Neuronal stem cell (in vitro differentiated cells): ENCODE data around the gene APOC1.

ENCODE experiments used
- DNase-seq: peaks from one replicate; pipeline ENCODE4 v3.0.0-alpha.2; 2013; ENCODE audit warnings: low spot score
- H2AFZ ChIP-seq: one replicate; pipeline ENCODE4 v1.6.1; 2013; ENCODE audit warnings: mild to moderate bottlenecking, low read length, inconsistent platforms
- H2AK5ac ChIP-seq: 2 replicates; pipeline ENCODE4 v1.6.1; 2013; ENCODE audit warnings: low read depth, mild to moderate bottlenecking, inconsistent platforms, low read length, moderate library complexity, mixed read lengths
- H2BK120ac ChIP-seq: 2 replicates; pipeline ENCODE4 v1.6.1; 2013; ENCODE audit warnings: low read depth, mild to moderate bottlenecking, inconsistent platforms, low read length, moderate library complexity, mixed read lengths
- H2BK12ac ChIP-seq: one replicate; pipeline ENCODE4 v1.6.1; 2013; ENCODE audit warnings: low read length, inconsistent platforms
- H2BK15ac ChIP-seq: 2 replicates; pipeline ENCODE4 v1.6.1; 2013; ENCODE audit warnings: mild to moderate bottlenecking, low read length, inconsistent platforms, mixed read lengths
- H2BK5ac ChIP-seq: one replicate; pipeline ENCODE4 v1.6.1; 2013; ENCODE audit warnings: inconsistent platforms, mild to moderate bottlenecking, low read length, moderate library complexity
- H3K14ac ChIP-seq: one replicate; pipeline ENCODE4 v1.6.1; 2013; ENCODE audit warnings: low read length, inconsistent platforms
- H3K18ac ChIP-seq: 2 replicates; pipeline ENCODE4 v1.6.1; 2013; ENCODE audit warnings: low read length, inconsistent platforms
- H3K23ac ChIP-seq: 2 replicates; pipeline ENCODE4 v1.6.1; 2013; ENCODE audit warnings: low read depth, mild to moderate bottlenecking, mixed read lengths, low read length, inconsistent platforms; ENCODE audit not compliant: poor library complexity
- H3K27ac ChIP-seq: replicated peaks from 3 replicates; pipeline ENCODE4 v1.5.1; 2013; ENCODE audit warnings: low read length, inconsistent platforms
- H3K27me3 ChIP-seq, 3 experiments: 2 replicates each; pipeline ENCODE4 v1.6.1; 2013; ENCODE audit warnings: low read length in 3 of 3, mild to moderate bottlenecking in 2 of 3, inconsistent platforms in 1 of 3, low read depth in 1 of 3, mixed read lengths in 1 of 3, moderate library complexity in 1 of 3; ENCODE audit not compliant: control insufficient read depth in 3 of 3, insufficient read depth in 3 of 3
- H3K36me3 ChIP-seq, 2 donors: replicated peaks in 1 of 2; 2 replicates each; pipeline ENCODE4 v1.6.1; 2013; ENCODE audit warnings: low read length in 2 of 2; ENCODE audit not compliant: control insufficient read depth in 2 of 2, insufficient read depth in 2 of 2
- H3K4ac ChIP-seq: 2 replicates; pipeline ENCODE4 v1.6.1; 2013; ENCODE audit warnings: inconsistent platforms, mild to moderate bottlenecking, low read length, moderate library complexity
- H3K4me1 ChIP-seq, 2 donors: 1 replicate in 1 of 2; 2 replicates in 1 of 2; pipeline ENCODE4 v1.6.1; 2013; ENCODE audit warnings: low read length in 2 of 2, low read depth in 1 of 2; ENCODE audit not compliant: control insufficient read depth in 2 of 2, insufficient read depth in 1 of 2
- H3K4me2 ChIP-seq: one replicate; pipeline ENCODE4 v1.6.1; 2013; ENCODE audit warnings: mild to moderate bottlenecking, low read length, inconsistent platforms; ENCODE audit not compliant: insufficient read depth, poor library complexity, severe bottlenecking
- H3K4me3 ChIP-seq, 2 donors: 2 replicates each; pipeline ENCODE4 v1.5.1; 2013; ENCODE audit warnings: low read length in 2 of 2, mild to moderate bottlenecking in 2 of 2, inconsistent platforms in 1 of 2, moderate library complexity in 1 of 2
- H3K79me1 ChIP-seq: one replicate; pipeline ENCODE4 v1.6.1; 2013; ENCODE audit warnings: low read depth, mild to moderate bottlenecking, inconsistent platforms, low read length, moderate library complexity
- H3K9ac ChIP-seq: one replicate; pipeline ENCODE4 v1.6.1; 2013; ENCODE audit warnings: mild to moderate bottlenecking, low read depth, low read length, inconsistent platforms; ENCODE audit not compliant: poor library complexity
- H3K9me3 ChIP-seq, 2 donors: replicated peaks in 1 of 2; 2 replicates each; pipeline versions ENCODE3 to v1.6.1; 2013; ENCODE audit warnings: low read length in 2 of 2, mild to moderate bottlenecking in 2 of 2, inconsistent platforms in 1 of 2, low read depth in 1 of 2, mixed read lengths in 1 of 2, moderate library complexity in 1 of 2; ENCODE audit not compliant: control insufficient read depth in 2 of 2, insufficient read depth in 1 of 2
- H4K8ac ChIP-seq: one replicate; pipeline ENCODE4 v1.6.1; 2013; ENCODE audit warnings: low read depth, mild to moderate bottlenecking, inconsistent platforms, low read length, moderate library complexity
- H4K91ac ChIP-seq: one replicate; pipeline ENCODE4 v1.6.1; 2013; ENCODE audit warnings: low read length, low read depth, mild to moderate bottlenecking, inconsistent platforms; ENCODE audit not compliant: poor library complexity
- WGBS, 2 donors: extraction: QIAGEN DNeasy Blood & Tissue Kit; methylation state at CpG; one replicate each; pipeline ENCODE4 v1.1.7; 2013; ENCODE audit warnings: missing lambda C conversion rate in 2 of 2, mixed read lengths in 1 of 2; ENCODE audit not compliant: insufficient read length in 2 of 2, insufficient replicate concordance in 1 of 2; ENCODE audit errors: extremely low coverage in 2 of 2; 5-methylcytosine and 5-hydroxymethylcytosine counted together

Gene APOC1

DNA sequence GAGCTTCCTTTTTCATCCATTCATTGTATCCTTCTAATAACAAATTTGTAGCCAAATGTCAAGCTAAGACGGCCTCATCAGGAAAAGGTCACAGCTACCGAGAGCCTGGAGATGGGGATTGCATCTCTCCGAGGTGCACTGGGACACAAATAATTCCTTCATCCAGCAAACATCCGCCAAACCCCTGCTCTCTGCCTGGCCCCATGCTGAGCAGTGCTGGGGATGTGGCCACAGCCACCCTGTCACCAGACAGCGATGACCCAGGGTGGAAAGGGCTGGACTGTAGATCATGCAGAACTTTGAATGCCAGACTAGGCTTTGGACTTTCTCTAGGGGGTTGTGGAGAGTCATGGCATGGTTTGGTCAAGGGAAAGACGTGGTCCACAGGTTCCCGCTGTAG is 21.5 kb upstream of the APOC1 start:
- Histone ChIP-seq H3K27ac (no peak overlapping the region), H3K27me3 (no peaks in the 10 kb centered on the region), H4K91ac (no peak overlapping the region), H2BK120ac (no peak overlapping the region), H2AFZ (no peak overlapping the region), H3K36me3 (peaks cover 47 to 69% of the 10 kb centered on the region in 2 donors), H3K4me2 (no peak overlapping the region), H3K14ac (no peak overlapping the region), H3K4ac (no peak overlapping the region), H2AK5ac (no peak overlapping the region), H2BK12ac (no peak overlapping the region), H3K9me3 (peaks cover 0 to 2% of the 10 kb centered on the region in 2 donors), H3K79me1 (peaks cover 18% of the 10 kb centered on the region), H3K9ac (no peak overlapping the region), H3K18ac (no peak overlapping the region), H3K4me3 (peak overlapping the region; percentile 19 to 76), H3K4me1 (peaks cover 11 to 12% of the 10 kb centered on the region in 2 donors), H2BK15ac (no peak overlapping the region), H4K8ac (no peak overlapping the region), H3K23ac (no peak overlapping the region), H2BK5ac (no peak overlapping the region)
- no CpG with 5 or more reads among the region's 7 CpGs for WGBS, 2 donors
- no peak for DNase-seq

GRCh38 chr19:44893332-44894051 is 20.9 kb upstream of the APOC1 start:
- WGBS, 2 donors: no CpG with 5 or more reads among the region's 18 CpGs

DNA sequence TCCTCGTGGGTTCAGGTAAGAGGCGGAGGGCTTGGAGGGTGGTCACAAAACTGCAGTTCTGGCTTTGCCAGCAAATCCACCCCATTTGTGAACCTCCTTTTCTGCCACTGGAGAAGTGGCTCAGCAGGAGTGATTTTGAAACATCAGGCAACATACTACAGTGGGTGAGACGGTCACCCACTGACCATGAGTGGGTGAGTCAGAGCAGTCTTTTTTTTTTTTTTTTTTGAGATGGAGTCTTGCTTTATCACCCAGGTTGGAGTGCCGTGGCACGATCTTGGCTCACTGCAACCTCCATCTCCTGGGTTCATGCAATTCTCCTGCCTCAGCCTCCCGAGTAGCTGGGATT is 20.4 kb upstream of the APOC1 start:
- Histone ChIP-seq H4K91ac (peak overlapping the region; percentile 48), H2BK12ac (no peak overlapping the region), H3K27me3 (no peaks in the 10 kb centered on the region), H2BK120ac (no peak overlapping the region), H2BK15ac (no peak overlapping the region), H3K9me3 (peaks cover 0 to 2% of the 10 kb centered on the region in 2 donors), H2AK5ac (no peak overlapping the region), H3K4me3 (no peak overlapping the region), H3K27ac (no peak overlapping the region), H3K18ac (no peak overlapping the region), H3K79me1 (peaks cover 18% of the 10 kb centered on the region), H3K4ac (no peak overlapping the region), H3K9ac (no peak overlapping the region), H3K14ac (no peak overlapping the region), H2BK5ac (no peak overlapping the region), H3K36me3 (peaks cover 46 to 63% of the 10 kb centered on the region in 2 donors), H3K4me1 (peaks cover 11 to 12% of the 10 kb centered on the region in 2 donors), H3K4me2 (no peak overlapping the region), H3K23ac (no peak overlapping the region), H4K8ac (peak overlapping the region; percentile 57), H2AFZ (no peak overlapping the region)
- no peak for DNase-seq
- no CpG with 5 or more reads among the region's 6 CpGs for WGBS, 2 donors

More at GRCh38 chr19:44893332-44894051, 20.9 kb upstream of the APOC1 start:
- H4K91ac ChIP-seq: peak overlapping the region; percentile 48
- no peak overlapping the region for H3K23ac ChIP-seq
- H3K79me1 ChIP-seq: peaks cover 18% of the 10 kb centered on the region
- no peak overlapping the region for H2BK120ac ChIP-seq
- no peak overlapping the region for H3K4ac ChIP-seq
- peaks cover 0 to 2% of the 10 kb centered on the region in 2 donors for H3K9me3 ChIP-seq
- no peak overlapping the region for H3K4me3 ChIP-seq
- H4K8ac ChIP-seq: peak overlapping the region; percentile 57
- H2BK15ac ChIP-seq: no peak overlapping the region
- no peak for DNase-seq
- H3K18ac ChIP-seq: no peak overlapping the region
- no peak overlapping the region for H2BK12ac ChIP-seq
- H3K4me2 ChIP-seq: no peak overlapping the region
- no peak overlapping the region for H2AK5ac ChIP-seq
- H3K27ac ChIP-seq: no peak overlapping the region
- peak overlapping the region; percentile 39 for H3K9ac ChIP-seq
- H2BK5ac ChIP-seq: no peak overlapping the region
- H3K27me3 ChIP-seq: no peaks in the 10 kb centered on the region
- H2AFZ ChIP-seq: no peak overlapping the region
- H3K36me3 ChIP-seq: peaks cover 46 to 67% of the 10 kb centered on the region in 2 donors
- H3K14ac ChIP-seq: no peak overlapping the region
- H3K4me1 ChIP-seq: peaks cover 11 to 12% of the 10 kb centered on the region in 2 donors

- H4K8ac ChIP-seq: no peak overlapping the region
- H3K14ac ChIP-seq: no peak overlapping the region
- H2BK5ac ChIP-seq: peak overlapping the region; percentile 72
- H4K91ac ChIP-seq: no peak overlapping the region
- H2AK5ac ChIP-seq: no peak overlapping the region
- no peak overlapping the region for H3K4ac ChIP-seq
- no peak overlapping the region for H2BK12ac ChIP-seq
- no peak overlapping the region for H3K23ac ChIP-seq
- peaks cover 47 to 70% of the 10 kb centered on the region in 2 donors for H3K36me3 ChIP-seq
- no peaks in the 10 kb centered on the region for H3K27me3 ChIP-seq
- H2AFZ ChIP-seq: no peak overlapping the region
- H3K4me3 ChIP-seq: no peak overlapping the region
- H2BK15ac ChIP-seq: no peak overlapping the region
- H3K4me1 ChIP-seq: peaks cover 9% of the 10 kb centered on the region in 2 donors
- peaks cover 0 to 2% of the 10 kb centered on the region in 2 donors for H3K9me3 ChIP-seq
- no peak for DNase-seq
- no CpG with 5 or more reads among the region's 9 CpGs for WGBS, 2 donors
- no peak overlapping the region for H3K9ac ChIP-seq
- H3K18ac ChIP-seq: no peak overlapping the region
- H3K79me1 ChIP-seq: peaks cover 17% of the 10 kb centered on the region
- no peak overlapping the region for H2BK120ac ChIP-seq
- H3K4me2 ChIP-seq: no peak overlapping the region
- H3K27ac ChIP-seq: no peak overlapping the region
Observed at GRCh38 chr19:44894946-44895345, 19.5 kb upstream of the APOC1 start.
